Glutamatergic neuron (in vitro differentiated cells): ENCODE data around the gene LYL1. TPM values are rescaled to one million over a fixed set of nuclear protein-coding genes. Genes with fewer than 3 reads are reported as not detected.

ENCODE experiments used
- DNase-seq: peaks from one replicate; pipeline ENCODE4 v3.0.0; 2022
- H3K27ac Mint-ChIP-seq: one replicate; pipeline ENCODE4 v1.8.0; 2020; ENCODE audit warnings: mild to moderate bottlenecking, mixed read lengths, inconsistent platforms; ENCODE audit not compliant: unreplicated experiment
- H3K27me3 Mint-ChIP-seq: one replicate; pipeline ENCODE4 v1.8.0; 2020; ENCODE audit warnings: mild to moderate bottlenecking, moderate library complexity, mixed read lengths, inconsistent platforms; ENCODE audit not compliant: unreplicated experiment
- H3K36me3 Mint-ChIP-seq: one replicate; pipeline ENCODE4 v1.8.0; 2020; ENCODE audit warnings: mild to moderate bottlenecking, mixed read lengths, inconsistent platforms; ENCODE audit not compliant: unreplicated experiment
- H3K4me1 Mint-ChIP-seq: one replicate; pipeline ENCODE4 v1.8.0; 2020; ENCODE audit warnings: mild to moderate bottlenecking, low read depth, mixed read lengths, inconsistent platforms; ENCODE audit not compliant: unreplicated experiment
- H3K4me3 Mint-ChIP-seq: one replicate; pipeline ENCODE4 v1.8.0; 2020; ENCODE audit warnings: mild to moderate bottlenecking, mixed read lengths, inconsistent platforms; ENCODE audit not compliant: unreplicated experiment
- H3K9me3 Mint-ChIP-seq: one replicate; pipeline ENCODE4 v1.8.0; 2020; ENCODE audit warnings: mild to moderate bottlenecking, moderate library complexity, mixed read lengths, inconsistent platforms; ENCODE audit not compliant: unreplicated experiment
- total RNA-seq: library from RNA; stranded (reverse); fragmentation: NEBNext Ultra II Directional; extraction: Animal tissue kit (Norgen Biotek cat#: 25700); gene quantifications from one replicate; pipeline ENCODE4 v1.2.1, GENCODE V29; 2021; ENCODE audit not compliant: unreplicated experiment
- TF ChIP-seq, protein P1 (sequence below): fragments of 200-600 bp; sonication (generic); IDR thresholded peaks from one replicate; pipeline ENCODE4 v1.5.0; 2021; ENCODE audit not compliant: partially characterized antibody, unreplicated experiment

The LYL1 gene
- total RNA-seq, 1 donor from 2014 or later: 1.3 TPM

- Mint-ChIP-seq H3K27ac (no peak overlapping the region), H3K36me3 (no peaks in the 10 kb centered on the region), H3K4me3 (no peak overlapping the region), H3K27me3 (peaks cover 11% of the 10 kb centered on the region), H3K4me1 (peaks cover 17% of the 10 kb centered on the region), H3K9me3 (peaks cover 10% of the 10 kb centered on the region)
- TF ChIP-seq, protein P1, sequence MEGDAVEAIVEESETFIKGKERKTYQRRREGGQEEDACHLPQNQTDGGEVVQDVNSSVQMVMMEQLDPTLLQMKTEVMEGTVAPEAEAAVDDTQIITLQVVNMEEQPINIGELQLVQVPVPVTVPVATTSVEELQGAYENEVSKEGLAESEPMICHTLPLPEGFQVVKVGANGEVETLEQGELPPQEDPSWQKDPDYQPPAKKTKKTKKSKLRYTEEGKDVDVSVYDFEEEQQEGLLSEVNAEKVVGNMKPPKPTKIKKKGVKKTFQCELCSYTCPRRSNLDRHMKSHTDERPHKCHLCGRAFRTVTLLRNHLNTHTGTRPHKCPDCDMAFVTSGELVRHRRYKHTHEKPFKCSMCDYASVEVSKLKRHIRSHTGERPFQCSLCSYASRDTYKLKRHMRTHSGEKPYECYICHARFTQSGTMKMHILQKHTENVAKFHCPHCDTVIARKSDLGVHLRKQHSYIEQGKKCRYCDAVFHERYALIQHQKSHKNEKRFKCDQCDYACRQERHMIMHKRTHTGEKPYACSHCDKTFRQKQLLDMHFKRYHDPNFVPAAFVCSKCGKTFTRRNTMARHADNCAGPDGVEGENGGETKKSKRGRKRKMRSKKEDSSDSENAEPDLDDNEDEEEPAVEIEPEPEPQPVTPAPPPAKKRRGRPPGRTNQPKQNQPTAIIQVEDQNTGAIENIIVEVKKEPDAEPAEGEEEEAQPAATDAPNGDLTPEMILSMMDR: no peak
- no peak for DNase-seq
These were observed 29.4 kb downstream of the LYL1 start for GRCh38 chr19:13073263-13073662.

- H3K27ac Mint-ChIP-seq: no peak overlapping the region
- peaks cover 8% of the 10 kb centered on the region for H3K9me3 Mint-ChIP-seq
- no peak for DNase-seq
- peaks cover 11% of the 10 kb centered on the region for H3K4me1 Mint-ChIP-seq
- TF ChIP-seq, protein P1: no peak
- no peak overlapping the region for H3K4me3 Mint-ChIP-seq
- H3K36me3 Mint-ChIP-seq: no peaks in the 10 kb centered on the region
- peaks cover 6% of the 10 kb centered on the region for H3K27me3 Mint-ChIP-seq
These were observed 30.3 kb downstream of the LYL1 start for GRCh38 chr19:13072188-13072908.

DNA sequence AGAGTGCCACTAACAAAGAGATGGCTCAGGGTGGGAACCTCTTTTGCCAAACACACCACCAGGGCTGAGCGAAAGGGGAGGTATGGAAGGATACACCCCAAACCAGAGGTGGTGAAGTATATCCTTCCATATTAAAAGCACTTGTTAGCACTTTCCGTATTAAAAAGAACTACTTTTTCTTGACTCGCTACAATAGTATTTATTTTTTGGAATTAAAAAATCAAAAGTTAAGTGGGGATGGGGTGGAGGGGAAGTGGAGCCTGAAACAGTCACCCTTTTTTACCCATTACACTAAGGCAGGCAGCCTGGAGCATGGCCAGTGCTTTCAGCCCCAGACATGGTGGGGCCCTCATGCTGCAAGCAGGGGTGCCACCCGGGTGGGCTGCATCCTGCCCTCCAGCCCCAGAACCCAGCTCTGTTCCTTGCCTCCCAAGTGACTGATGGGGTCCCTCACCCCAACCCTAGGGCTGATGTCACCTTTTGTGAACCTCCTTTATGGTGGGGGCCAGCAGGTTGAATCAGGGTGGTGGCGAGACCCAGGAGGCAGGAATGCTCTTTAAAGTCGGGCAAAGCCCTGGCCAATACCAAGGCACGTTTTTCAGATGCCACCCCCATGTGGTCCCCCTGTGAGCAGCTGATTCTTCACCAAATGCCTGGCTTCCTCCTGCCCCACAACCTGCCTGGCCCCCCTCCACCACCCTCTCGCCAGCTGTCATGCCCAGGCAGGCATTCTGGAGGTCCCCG lies 31.0 kb downstream of the LYL1 start:
- Mint-ChIP-seq H3K4me1 (peaks cover 8% of the 10 kb centered on the region), H3K9me3 (peaks cover 4% of the 10 kb centered on the region), H3K27ac (no peak overlapping the region), H3K4me3 (no peak overlapping the region), H3K36me3 (no peaks in the 10 kb centered on the region), H3K27me3 (peaks cover 8% of the 10 kb centered on the region)
- DNase-seq: no peak
- TF ChIP-seq, protein P1: no peak

DNA sequence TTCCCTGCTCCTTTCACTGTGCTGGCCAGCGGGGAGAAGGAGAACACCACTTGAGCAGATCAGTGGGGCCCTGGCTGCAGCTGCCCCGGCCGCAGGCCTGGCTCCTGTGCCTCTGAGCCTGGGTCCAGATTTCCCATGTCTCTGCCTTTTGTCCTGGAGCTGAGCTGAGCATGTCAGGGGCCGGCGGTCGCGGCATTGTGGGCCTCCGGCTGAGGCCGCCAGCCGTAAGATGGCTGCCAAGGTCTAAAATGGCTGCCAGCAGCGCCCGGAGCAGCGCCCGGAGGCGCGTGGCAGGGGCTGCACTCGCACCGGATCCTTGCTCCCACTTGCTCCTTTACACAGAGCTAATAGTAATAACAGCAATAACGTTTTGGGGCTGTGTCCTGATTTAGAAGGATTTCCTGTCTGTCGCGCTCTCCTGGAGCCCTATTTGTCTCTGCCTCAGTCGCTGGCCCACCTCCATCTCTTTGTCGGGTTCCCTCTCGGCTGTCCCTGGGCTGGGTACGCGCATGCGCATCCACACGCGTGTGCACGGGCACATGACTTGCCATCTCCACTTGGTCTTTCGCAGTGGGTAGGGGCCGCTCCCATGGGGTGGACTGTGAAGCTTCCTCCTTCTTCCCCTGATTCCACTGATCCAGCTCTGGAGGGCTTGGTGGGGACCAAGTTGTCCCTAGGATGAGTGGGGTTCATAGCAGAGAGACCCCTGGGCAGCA lies 32.1 kb downstream of the LYL1 start:
- Mint-ChIP-seq H3K9me3 (peaks cover 4% of the 10 kb centered on the region), H3K4me3 (peak overlapping the region; percentile 30), H3K27me3 (peaks cover 11% of the 10 kb centered on the region), H3K27ac (no peak overlapping the region), H3K4me1 (peaks cover 5% of the 10 kb centered on the region), H3K36me3 (no peaks in the 10 kb centered on the region)
- DNase-seq: no peak
- TF ChIP-seq, protein P1: no peak
